Endothelial cell of umbilical vein (primary cell): ENCODE data around the gene MINDY3. TPM values are rescaled to one million over a fixed set of nuclear protein-coding genes. Genes with fewer than 3 reads are reported as not detected.

Source experiments
- BruUV-seq: library from RNA; stranded (reverse); fragments of 400-500 nt; replicated peaks from 2 replicates; lab custom pipeline; 2021; lab: Mats Ljungman, UMichigan
- CTCF ChIA-PET: fragments of 300-600, 350-600 bp; sonication (Branson Sonifier 250); formaldehyde crosslinking; loops from one replicate; lab custom pipeline; 2021; ENCODE audit warnings: antibody characterized with exemption, inconsistent platforms; lab: Charles Lee
- POLR2A ChIA-PET: fragments of 300-600, 350-600 bp; sonication (Branson Sonifier 250); formaldehyde crosslinking; loops from one replicate; lab custom pipeline; 2021; ENCODE audit warnings: antibody characterized with exemption, inconsistent platforms; lab: Charles Lee
- DNase-seq: peaks from one replicate; pipeline ENCODE4 v3.0.0-alpha.2; 2011; ENCODE audit warnings: low read depth, low spot score
- FAIRE-seq: peaks from 2 replicates; lab custom pipeline; 2011; peaks lifted over from hg19 to GRCh38; lab: Jason Lieb, UNC
- H2AFZ ChIP-seq: 2 replicates; pipeline ENCODE4 v1.6.0; 2012; ENCODE audit warnings: low read depth, low read length, control low read depth, inconsistent platforms
- H3K27ac ChIP-seq: 2 replicates; pipeline ENCODE4 v1.5.1; 2011; ENCODE audit warnings: low read depth, mild to moderate bottlenecking, control low read depth, low read length, moderate library complexity; ENCODE audit not compliant: insufficient read depth
- H3K27me3 ChIP-seq, 2 experiments: 2 replicates each; pipeline versions ENCODE4 v1.6.0 to v1.6.1; 2011; ENCODE audit warnings: low read length in 2 of 2, mixed read lengths in 1 of 2; ENCODE audit not compliant: control insufficient read depth in 2 of 2, insufficient read depth in 2 of 2
- H3K36me3 ChIP-seq, 2 experiments: 2 replicates in 1 of 2; 3 replicates in 1 of 2; pipeline ENCODE4 v1.5.1; 2011; ENCODE audit warnings: low read length in 2 of 2, mild to moderate bottlenecking in 1 of 2, moderate library complexity in 1 of 2; ENCODE audit not compliant: control insufficient read depth in 2 of 2, insufficient read depth in 2 of 2; ENCODE audit errors: extremely low read depth in 1 of 2
- H3K4me1 ChIP-seq: 3 replicates; pipeline ENCODE4 v1.5.1; 2011; ENCODE audit warnings: mild to moderate bottlenecking, low read length; ENCODE audit not compliant: control insufficient read depth, insufficient read depth; ENCODE audit errors: extremely low read depth
- H3K4me2 ChIP-seq: 2 replicates; pipeline ENCODE4 v1.6.1; 2011; ENCODE audit warnings: low read length, control low read depth, mixed read lengths; ENCODE audit not compliant: insufficient read depth
- H3K4me3 ChIP-seq, 3 experiments: fragments of 200-600 bp in 1 of 3; sonication (generic), shearing (Covaris generic) in 1 of 3; replicated peaks in 1 of 3; 2 replicates each; pipeline ENCODE4 v1.5.1; 2011 to 2016; ENCODE audit warnings: control low read depth in 3 of 3, low read length in 3 of 3, mild to moderate bottlenecking in 2 of 3, inconsistent platforms in 1 of 3, low read depth in 1 of 3, moderate library complexity in 1 of 3; ENCODE audit not compliant: insufficient read depth in 1 of 3
- H3K79me2 ChIP-seq: 2 replicates; pipeline ENCODE4 v1.6.0; 2012; ENCODE audit warnings: low read length, inconsistent platforms; ENCODE audit not compliant: control insufficient read depth, insufficient read depth
- H3K9ac ChIP-seq: replicated peaks from 2 replicates; pipeline ENCODE3; 2011; ENCODE audit warnings: low read length, control low read depth; ENCODE audit not compliant: insufficient read depth; ENCODE audit errors: extremely low read depth
- H3K9me1 ChIP-seq: replicated peaks from 3 replicates; pipeline ENCODE4 v1.6.0; 2011; ENCODE audit warnings: mild to moderate bottlenecking, low read length; ENCODE audit not compliant: control insufficient read depth, insufficient read depth; ENCODE audit errors: extremely low read depth
- H3K9me3 ChIP-seq: replicated peaks from 2 replicates; pipeline ENCODE4 v1.5.1; 2012; ENCODE audit warnings: low read length, inconsistent platforms; ENCODE audit not compliant: control insufficient read depth, insufficient read depth
- H4K20me1 ChIP-seq: replicated peaks from 2 replicates; pipeline ENCODE3; 2011; ENCODE audit warnings: mild to moderate bottlenecking, low read length; ENCODE audit not compliant: control insufficient read depth, insufficient read depth; ENCODE audit errors: extremely low read depth
- EZH2 ChIP-seq: IDR thresholded peaks from 2 replicates; pipeline ENCODE4 v1.6.1; 2012; ENCODE audit warnings: borderline replicate concordance, low read depth, mild to moderate bottlenecking, moderate library complexity, low read length, inconsistent platforms; ENCODE audit not compliant: severe bottlenecking
- FOS ChIP-seq: IDR thresholded peaks from 2 replicates; pipeline ENCODE4 v1.6.1; 2011; ENCODE audit warnings: mild to moderate bottlenecking, low read length, moderate library complexity, borderline replicate concordance; ENCODE audit not compliant: insufficient read depth
- GATA2 ChIP-seq: IDR thresholded peaks from 2 replicates; pipeline ENCODE4 v1.7.0; 2011; ENCODE audit warnings: low read depth, mild to moderate bottlenecking, moderate library complexity, mixed read lengths, low read length; ENCODE audit not compliant: insufficient read length, insufficient read depth
- JUN ChIP-seq: IDR thresholded peaks from 2 replicates; pipeline ENCODE4 v1.6.1; 2011; ENCODE audit warnings: borderline replicate concordance, low read depth; ENCODE audit not compliant: insufficient read length, insufficient read depth
- MYC ChIP-seq: IDR thresholded peaks from one replicate; pipeline ENCODE4 v1.6.1; 2011; ENCODE audit warnings: mild to moderate bottlenecking, low read depth, low read length
- POLR2A ChIP-seq: IDR thresholded peaks from 2 replicates; pipeline ENCODE4 v1.6.1; 2012; ENCODE audit warnings: low read depth, mild to moderate bottlenecking, control low read depth, low read length
- POLR2AphosphoS5 ChIP-seq: IDR thresholded peaks from 2 replicates; pipeline ENCODE4 v1.6.1; 2012; ENCODE audit warnings: low read depth, mild to moderate bottlenecking, control low read depth, low read length, moderate library complexity; ENCODE audit not compliant: insufficient read depth
- dilution Hi-C: fragments of 300-500 bp; cut with MboI; formaldehyde crosslinking; loops from one replicate; pipeline ENCODE4 v1.15.0; 2019; ENCODE audit warnings: low sequenced_read_pairs; ENCODE audit not compliant: extremely low pct_ligation_motif_present
- intact Hi-C: fragments of 100-400 bp; cut with micrococcal nuclease; formaldehyde crosslinking; loops from one replicate; pipeline ENCODE4 v1.10.0; 2022
- polyA plus RNA-seq, 4 experiments: library from polyadenylated mRNA; depleted of rRNA in 3 of 4; stranded (reverse) in 3 of 4; unstranded in 1 of 4; fragments of >200 nt; gene quantifications; 2 replicates each; pipeline versions ENCODE4 v1.2.1 to v1.2.3, GENCODE V29; 2011 to 2012; ENCODE audit warnings: missing spikeins in 1 of 4
- total RNA-seq: library from RNA; stranded (reverse); gene quantifications from 2 replicates; pipeline ENCODE4 v1.2.3, GENCODE V29; 2021
- TF ChIP-seq, protein P1 (sequence below): IDR thresholded peaks from 2 replicates; pipeline ENCODE4 v1.6.1; 2011; ENCODE audit not compliant: insufficient read depth, insufficient read length
- TF ChIP-seq, protein P2 (sequence below), 2 donors: IDR thresholded peaks; 1 replicate in 1 of 2; 2 replicates in 1 of 2; pipeline ENCODE4 v1.5.1; 2011; ENCODE audit warnings: low read length in 2 of 2, mild to moderate bottlenecking in 2 of 2, moderate library complexity in 2 of 2, control low read depth in 1 of 2, inconsistent platforms in 1 of 2, low read depth in 1 of 2; ENCODE audit not compliant: insufficient read depth in 1 of 2; ENCODE audit errors: extremely low read depth in 1 of 2

MINDY3 gene
- total and polyA plus RNA-seq, 2 donors (not counting 3 experiments of a cell fraction or from before 2014, with no cell fraction given), result 7.5 to 20.2 TPM

DNA sequence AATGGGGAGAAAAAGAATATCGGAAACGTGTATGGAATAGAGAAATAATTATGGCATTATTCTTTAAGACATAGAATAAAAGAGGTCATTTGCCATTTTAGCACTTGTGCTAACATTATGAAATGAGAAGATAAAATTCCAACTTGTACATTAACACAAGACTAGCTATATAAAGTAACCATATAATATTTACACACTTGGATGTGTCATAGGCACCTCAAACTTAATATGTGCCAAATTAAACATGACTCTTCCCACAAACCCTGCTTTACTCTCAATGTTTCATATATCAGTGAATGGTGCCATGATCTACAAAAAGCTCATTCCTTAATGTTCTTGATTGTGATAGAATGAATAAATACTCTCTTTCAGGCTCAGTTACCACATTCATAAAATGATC, 4.1 kb upstream of the MINDY3 start:
- intact Hi-C loops (no loop called here), dilution Hi-C loops (no loop called here)
- ChIA-PET CTCF (no interaction called here), POLR2A (no interaction called here)
- Histone ChIP-seq H3K4me1 (peaks cover 9% of the 10 kb centered on the region), H3K9me1 (no peaks in the 10 kb centered on the region), H4K20me1 (no peaks in the 10 kb centered on the region), H3K4me3 (no peak overlapping the region), H3K79me2 (peaks cover 4% of the 10 kb centered on the region), H3K9ac (no peak overlapping the region), H3K9me3 (no peaks in the 10 kb centered on the region), H2AFZ (no peak overlapping the region), H3K27me3 (peaks cover 16 to 48% of the 10 kb centered on the region in 2 experiments), H3K4me2 (no peak overlapping the region), H3K27ac (no peak overlapping the region), H3K36me3 (no peaks in the 10 kb centered on the region)
- FAIRE-seq (no peak), DNase-seq (no peak)
- TF ChIP-seq GATA2 (no peak), EZH2 (no peak), POLR2A (no peak), MYC (no peak), POLR2AphosphoS5 (no peak), JUN (no peak), FOS (no peak)
- TF ChIP-seq, protein P1, sequence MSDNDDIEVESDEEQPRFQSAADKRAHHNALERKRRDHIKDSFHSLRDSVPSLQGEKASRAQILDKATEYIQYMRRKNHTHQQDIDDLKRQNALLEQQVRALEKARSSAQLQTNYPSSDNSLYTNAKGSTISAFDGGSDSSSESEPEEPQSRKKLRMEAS, result no peak
- TF ChIP-seq, protein P2, sequence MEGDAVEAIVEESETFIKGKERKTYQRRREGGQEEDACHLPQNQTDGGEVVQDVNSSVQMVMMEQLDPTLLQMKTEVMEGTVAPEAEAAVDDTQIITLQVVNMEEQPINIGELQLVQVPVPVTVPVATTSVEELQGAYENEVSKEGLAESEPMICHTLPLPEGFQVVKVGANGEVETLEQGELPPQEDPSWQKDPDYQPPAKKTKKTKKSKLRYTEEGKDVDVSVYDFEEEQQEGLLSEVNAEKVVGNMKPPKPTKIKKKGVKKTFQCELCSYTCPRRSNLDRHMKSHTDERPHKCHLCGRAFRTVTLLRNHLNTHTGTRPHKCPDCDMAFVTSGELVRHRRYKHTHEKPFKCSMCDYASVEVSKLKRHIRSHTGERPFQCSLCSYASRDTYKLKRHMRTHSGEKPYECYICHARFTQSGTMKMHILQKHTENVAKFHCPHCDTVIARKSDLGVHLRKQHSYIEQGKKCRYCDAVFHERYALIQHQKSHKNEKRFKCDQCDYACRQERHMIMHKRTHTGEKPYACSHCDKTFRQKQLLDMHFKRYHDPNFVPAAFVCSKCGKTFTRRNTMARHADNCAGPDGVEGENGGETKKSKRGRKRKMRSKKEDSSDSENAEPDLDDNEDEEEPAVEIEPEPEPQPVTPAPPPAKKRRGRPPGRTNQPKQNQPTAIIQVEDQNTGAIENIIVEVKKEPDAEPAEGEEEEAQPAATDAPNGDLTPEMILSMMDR (IDR thresholded peaks at IDR 0.05; ENCODE audit: extremely low read depth in 1 of 2, insufficient read depth in 1 of 2, low read depth in 1 of 2, low read length in 2 of 2), result no peak
- BruUV-seq, result no TSS peak
